ENCODE results near the gene TOMM20.
"Not testable (repeated sequence)": the region's sequence is repeated elsewhere in the genome, so short reads cannot be mapped to it uniquely, and the experiment has no call there.

The TOMM20 gene

DNA sequence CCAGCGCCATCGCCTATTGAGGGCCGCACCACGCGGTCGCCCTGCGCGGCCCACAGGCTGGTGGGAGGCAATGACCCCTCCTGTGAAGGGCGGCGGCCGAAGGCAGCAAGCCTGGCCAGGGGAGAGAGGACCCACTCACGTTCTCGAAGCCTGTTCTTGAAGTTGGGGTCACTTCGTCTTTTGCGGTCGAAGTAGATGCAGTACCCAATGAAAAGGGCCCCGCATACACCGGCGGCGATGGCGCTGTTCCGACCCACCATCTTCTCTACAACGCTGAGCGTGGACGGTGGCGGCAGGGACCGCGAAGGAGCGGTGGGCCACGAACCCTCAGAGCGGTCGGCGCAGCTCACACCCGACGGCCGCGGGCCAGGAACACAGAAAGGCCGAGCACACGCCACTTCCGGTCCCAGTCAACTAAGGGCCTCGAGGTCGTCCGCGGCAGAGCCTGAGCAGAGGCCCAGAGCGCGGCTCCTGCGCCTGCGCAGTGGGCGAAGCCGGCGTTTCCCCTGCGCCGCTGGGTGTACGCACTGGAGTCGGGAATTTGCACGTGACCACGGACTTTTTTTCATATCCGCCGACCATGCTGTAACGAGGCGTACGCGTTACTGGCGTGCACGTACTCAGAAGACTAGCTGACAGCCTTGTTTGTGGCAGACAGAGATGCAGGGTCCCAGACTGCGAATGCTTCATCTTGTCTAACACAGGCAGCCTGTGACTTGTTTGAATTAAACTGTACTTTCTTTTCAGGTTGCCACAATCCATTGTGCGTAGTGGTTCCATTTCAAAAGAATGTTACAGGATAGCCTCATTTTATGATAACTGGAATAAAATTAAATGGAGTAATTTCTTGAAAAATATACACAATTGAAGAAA lies at the start of gene TOMM20:
TOMM20 (minus strand) TSS at position 382 of the 873 bp plus-strand sequence; CDS start at position 260, 122 bp downstream.
- DNase-seq (ENCODE audit: low read depth, low spot score), result peak; percentile 84

DNA sequence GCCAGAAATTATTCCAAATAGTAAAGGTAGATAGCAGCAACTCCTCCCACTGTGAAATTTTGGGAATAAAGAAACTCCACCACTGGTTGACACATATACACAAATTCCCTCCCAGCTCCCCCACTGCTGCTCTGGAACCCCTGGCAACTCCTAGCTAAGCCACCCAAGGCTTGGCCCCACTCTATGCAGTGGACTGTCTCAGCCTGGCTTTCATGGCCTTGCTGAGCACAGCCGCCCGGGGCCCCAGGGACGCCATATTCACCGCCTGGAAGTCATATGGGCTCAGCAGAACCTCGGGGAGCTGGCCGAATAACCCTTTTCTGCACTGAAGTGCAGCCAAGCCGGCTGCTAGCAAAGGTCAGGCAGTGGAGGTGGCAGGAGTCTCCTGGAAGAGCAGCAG lies 47.8 kb upstream of the TOMM20 start:
- DNase-seq (ENCODE audit: low read depth, low spot score), result no peak

DNA sequence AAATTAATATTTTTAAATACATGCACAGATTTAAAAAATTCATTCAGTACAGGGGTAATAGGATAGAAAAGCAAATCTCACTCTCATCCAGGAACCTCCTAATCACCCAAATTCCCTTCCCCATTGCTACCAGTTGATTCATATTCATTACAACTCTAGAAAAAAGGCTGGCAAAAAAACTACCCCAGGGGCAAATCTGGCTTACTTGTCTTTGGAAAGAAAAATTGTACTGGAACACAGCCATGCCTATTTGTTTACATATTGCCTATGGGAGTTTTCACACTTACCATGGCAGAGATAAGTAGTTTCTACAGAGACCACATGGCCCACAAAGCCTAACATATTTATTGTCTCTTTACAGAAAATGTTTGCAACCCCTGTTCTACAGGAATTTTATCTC lies 41.3 kb upstream of the TOMM20 start:
- DNase-seq (ENCODE audit: low read depth, low spot score), result no peak

DNA sequence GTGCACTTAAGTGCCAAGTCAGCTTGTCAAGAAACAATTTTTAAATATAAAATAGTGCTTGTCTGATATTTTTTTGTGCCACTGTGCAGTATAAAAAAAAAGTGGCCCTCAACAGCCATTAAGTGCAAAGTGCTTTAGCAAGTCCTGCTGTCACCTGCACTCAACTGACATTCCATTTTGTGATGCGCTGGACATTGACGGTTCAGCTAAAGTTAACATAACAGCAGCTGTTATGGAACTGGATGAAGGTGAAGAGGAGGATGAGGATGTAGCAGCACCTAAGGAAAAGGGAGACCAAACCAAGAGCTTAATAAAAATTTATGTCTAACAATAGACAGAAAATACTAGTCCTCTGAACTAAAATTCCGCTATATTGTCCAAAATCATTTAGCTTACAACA lies 39.7 kb upstream of the TOMM20 start:
- DNase-seq (ENCODE audit: low read depth, low spot score), result no peak

DNA sequence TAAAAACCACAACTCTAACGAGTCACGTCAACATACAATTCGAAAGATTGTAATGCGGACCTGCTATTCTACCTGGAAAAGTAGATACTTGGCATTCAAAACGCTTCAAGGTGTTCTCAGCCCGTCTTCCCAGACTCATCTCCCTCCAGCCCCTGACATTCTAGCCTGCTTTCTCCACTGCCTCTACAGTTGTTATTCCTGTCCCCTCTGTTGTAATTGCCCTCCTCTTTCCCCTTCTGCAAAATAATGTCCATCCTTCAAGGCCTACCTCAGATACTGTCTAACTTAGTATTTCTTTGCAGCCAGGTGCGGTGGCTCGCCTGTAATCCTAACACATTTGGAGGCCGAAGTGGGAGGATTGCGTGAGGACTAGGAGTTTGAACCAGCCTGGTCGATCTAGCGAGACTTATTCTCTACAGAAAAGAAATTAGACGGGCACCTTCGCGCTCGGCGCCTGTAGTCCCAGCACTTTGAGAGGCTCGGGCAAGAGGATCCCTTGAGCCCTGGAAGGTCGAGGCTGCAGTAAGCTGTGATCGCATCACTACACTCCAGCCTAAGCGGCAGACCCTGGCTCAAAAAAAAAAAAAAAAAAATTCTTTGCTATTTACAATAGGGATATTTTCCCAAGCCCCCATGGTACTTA lies 33.2 kb upstream of the TOMM20 start:
- DNase-seq (ENCODE audit: low read depth, low spot score), result no peak

DNA sequence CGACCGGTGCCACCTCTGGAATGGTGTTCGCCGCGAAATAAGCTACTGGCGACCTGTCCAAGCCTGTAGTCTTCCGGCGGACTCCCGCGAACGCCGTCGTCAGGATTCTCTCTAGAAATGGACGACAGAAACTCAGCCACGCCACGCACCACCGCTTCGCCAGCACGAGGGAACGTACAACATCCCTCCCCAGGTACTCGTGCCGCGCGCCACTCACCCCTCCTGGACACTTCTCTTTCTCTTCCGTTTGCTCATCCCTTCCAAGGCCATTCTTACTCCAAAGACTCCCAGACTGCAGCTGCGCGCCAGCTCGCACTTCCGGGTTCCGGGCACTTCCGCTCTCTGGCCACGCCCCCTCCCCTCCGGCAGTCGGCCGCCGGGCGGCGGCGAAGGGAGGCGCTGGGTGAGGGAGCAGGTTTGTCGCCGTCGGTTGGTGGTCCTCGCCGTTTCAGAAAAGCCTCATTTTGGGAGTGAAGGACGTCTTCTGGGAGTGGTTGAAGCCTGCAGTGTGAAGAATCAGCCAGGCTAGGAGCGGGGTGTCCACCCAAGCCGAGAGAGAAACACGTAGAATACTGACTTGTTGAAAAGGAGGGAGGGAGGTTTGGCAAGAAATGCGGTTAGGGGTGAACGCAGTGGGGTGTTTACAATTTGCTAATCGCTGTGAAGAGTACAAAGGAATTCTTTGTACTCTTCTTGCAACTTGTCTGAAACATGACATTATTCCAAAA lies 32.5 kb upstream of the TOMM20 start, which contains the start of gene RBM34:
RBM34 (minus strand) TSS at position 294 of the 728 bp plus-strand sequence; CDS start at position 270, 24 bp downstream.
- peak; percentile 61 for DNase-seq (ENCODE audit: low read depth, low spot score)

DNA sequence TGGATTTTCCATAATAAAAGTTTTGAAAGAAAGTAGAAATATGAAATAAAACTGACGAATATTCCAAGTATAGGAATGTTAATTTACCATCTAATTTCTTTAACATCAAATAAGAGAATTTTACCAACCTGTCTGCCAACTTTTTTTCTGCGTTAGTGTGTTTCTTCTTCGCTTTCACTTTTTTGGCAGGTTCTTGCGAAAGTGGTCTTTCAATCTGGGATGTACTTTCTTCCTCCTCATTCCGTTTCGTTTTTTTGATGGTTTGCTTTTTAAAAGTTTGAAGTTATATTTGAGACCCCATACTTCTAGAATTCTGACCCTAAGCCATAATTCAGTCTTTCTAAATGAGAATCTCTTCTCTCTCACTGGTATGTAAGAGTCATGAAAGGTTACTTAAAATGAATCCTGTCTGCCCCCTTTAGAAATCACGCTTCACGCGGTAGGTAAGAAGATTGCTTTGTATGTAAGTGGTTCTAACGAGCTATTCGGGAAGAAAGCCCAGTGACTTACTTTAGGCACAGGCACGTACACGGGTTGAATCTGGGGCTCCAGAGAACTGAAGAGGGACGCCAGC lies 31.8 kb upstream of the TOMM20 start:
- DNase-seq (ENCODE audit: low read depth, low spot score), result no peak

DNA sequence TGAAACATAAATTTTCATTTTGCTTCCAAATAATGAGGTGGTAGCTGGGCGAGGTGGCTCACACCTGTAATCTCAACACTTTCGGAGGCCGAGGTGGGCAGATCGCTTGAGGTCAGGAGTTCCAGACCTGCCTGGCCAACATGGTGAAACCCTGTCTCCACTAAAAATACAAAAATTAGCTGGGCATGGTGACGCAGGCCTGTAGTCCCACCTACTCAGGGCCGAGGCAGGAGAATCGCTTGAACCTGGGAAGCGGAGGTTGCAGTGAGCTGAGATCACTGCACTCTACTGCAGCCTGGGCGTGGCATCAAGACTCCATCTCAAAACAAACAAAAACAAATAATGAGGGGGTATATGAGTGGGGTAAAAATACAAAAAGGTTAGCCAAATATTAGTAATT lies 31.3 kb upstream of the TOMM20 start:
- DNase-seq (ENCODE audit: low read depth, low spot score), result not testable (repeated sequence)

DNA sequence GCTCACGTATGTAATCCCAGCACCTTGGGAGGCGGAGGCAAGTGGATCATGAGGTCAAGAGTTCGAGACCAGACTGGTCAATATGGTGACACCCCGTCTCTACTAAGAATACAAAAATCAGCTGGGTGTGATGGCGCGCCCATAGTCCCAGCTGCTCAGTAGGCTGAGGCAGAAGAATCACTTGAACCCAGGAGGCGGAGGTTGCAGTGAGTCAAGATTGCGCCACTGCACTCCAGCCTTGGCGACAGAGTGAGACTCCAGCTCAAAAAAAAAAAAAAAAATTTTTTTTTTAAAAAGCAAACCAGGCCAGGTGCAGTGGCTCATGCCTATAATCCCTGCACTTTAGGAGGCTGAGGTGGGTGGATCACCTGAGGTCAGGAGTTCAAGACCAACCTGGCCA lies 30.6 kb upstream of the TOMM20 start:
- not testable (repeated sequence) for DNase-seq (ENCODE audit: low read depth, low spot score)

DNA sequence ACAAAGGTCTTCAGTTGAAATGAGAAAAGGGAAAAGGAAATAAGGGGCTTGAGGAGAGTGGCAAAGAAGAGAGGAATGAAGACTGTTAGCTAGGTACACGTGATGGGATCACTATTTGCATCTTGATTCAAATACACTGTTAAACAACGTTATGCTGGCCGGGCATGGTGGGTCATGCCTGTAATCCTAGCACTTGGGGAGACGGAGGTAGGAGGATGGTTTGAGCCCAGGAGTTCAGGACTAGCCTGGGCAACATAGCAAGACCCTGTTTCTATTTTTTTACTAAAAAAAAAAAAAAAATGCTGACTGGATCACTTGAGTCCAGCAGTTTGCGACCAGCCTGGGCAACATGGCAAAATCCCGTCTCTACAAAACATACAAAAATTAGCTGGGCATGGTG lies 30.0 kb upstream of the TOMM20 start:
- no peak for DNase-seq (ENCODE audit: low read depth, low spot score)

DNA sequence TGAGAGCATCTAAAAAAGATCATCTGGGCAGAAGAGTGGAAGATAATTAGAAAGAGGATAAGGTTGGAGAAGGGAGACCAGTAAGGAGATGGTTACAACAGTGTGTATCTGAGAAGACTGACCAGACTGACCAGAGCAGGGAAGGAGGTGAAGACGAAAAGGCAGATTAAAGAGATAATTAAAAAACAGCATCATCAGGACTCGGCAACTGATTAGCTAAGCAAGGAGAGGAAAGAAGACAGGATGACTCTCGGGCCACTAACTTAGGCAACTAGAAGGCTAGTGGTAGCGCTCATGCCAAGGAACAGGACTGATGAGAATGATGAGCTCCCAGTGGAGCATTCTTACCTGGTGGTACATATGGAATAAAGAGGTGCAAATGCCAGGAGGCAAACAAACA lies 28.5 kb upstream of the TOMM20 start:
- DNase-seq (ENCODE audit: low read depth, low spot score), result no peak

DNA sequence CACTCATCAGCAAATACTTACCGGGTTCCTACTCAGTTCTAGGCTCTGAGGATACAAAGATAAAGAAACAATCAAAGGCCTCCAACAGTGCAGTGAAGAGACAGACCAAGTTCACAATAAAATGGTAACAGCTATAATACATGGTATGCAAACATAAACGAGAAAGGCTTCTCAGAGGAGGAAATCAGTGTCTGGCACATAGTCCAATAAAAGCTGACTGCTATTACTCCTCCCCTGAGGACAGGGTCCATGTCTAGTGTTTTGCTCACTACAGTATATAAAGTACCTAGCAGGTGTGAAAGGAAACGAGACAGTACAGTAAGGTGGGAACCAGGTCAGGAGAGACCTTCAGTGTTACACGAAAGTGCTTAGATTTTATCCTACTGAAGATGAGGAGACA lies 28.1 kb upstream of the TOMM20 start:
- no peak for DNase-seq (ENCODE audit: low read depth, low spot score)

DNA sequence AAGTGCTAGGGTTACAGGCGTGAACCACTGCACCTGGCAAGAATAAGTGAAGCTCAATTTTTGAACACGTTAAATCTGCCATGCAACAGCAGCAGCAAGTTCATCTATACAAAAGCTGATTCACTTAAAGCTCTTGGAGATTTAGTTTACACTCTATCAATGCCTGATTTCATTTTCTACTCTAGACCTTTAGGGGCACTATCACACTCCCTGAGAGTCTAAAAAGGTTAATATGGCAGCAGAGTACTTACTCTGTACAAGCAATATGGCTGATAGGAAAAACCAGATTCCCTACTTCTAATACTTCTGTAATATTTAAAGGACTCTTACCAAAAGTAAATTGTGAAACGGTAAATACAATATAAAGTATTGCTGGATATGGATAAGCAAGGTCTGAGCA lies 27.6 kb upstream of the TOMM20 start:
- DNase-seq (ENCODE audit: low read depth, low spot score), result no peak

DNA sequence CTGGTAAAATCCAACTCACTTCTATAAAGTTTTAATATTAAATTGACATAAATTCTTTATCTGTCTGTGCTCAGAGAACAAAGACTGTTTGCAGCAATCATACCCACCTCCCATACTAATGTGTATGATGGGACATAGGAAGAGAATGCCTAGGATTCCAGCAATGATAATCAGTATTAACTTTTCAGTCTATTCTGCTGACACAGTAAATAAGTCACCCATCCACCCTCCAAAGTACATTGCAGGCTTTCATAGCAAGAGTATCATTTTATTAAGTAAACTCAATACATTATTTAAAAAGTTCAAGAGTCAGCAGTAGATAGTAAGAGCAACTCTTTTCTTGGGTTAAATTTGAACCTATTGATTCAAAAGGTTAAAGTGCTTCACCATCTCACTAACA lies 23.6 kb upstream of the TOMM20 start:
- no peak for DNase-seq (ENCODE audit: low read depth, low spot score)

DNA sequence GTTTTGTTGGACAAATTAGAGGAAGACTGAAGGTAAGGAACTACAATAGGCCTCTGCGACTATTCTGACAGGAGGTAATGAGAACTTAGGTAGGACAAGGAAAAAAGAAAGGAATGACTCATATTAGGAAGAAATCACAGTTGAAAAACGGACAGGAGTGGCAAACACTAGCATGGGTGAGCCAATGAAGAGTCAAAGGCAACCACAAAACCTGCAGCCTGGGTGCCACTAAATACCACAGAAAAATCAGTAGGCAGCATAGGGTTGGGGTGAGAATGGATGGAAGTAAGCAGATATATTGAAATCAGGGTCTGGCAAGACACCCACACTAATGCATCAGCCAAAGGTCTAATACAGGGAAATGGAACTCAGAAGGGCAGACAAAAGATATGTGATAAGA lies 22.4 kb upstream of the TOMM20 start:
- DNase-seq (ENCODE audit: low read depth, low spot score), result no peak

DNA sequence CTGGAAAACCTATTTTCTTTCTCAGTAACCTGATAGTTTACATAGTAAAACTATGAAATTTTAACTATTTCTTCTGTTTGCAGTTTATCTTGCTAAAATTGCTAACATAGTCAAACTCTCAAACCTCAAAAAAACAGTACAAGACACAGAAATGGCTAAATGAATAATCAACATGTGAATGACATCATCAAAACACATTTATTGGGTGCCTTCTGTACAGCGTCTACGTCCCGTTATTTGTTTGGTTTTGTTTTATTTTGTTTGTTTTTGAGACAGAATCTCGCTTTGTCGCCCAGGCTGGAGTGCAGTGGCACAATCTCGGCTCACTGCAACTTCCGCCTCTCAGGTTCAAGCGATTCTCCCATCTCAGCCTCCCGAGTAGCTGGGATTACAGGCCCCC lies 21.2 kb upstream of the TOMM20 start:
- no peak for DNase-seq (ENCODE audit: low read depth, low spot score)

DNA sequence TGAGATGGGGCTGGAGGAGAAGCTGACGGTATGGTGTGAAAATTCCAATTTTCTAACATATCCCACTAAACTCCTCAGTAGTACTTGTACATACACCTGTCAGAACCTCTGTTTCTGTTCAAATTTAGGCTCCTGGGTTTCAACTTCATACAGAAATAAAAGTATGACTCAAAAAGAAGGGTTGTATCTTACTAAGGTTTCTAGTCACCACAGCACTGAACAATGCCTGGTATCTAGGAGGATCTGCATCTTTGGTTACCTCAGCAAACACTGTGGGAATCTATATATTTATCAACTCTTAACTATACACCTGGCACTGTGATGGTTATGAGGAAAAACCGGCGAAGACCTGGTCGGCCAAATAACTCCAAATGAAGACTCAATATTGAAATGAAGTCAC lies 18.6 kb upstream of the TOMM20 start:
- no peak for DNase-seq (ENCODE audit: low read depth, low spot score)

DNA sequence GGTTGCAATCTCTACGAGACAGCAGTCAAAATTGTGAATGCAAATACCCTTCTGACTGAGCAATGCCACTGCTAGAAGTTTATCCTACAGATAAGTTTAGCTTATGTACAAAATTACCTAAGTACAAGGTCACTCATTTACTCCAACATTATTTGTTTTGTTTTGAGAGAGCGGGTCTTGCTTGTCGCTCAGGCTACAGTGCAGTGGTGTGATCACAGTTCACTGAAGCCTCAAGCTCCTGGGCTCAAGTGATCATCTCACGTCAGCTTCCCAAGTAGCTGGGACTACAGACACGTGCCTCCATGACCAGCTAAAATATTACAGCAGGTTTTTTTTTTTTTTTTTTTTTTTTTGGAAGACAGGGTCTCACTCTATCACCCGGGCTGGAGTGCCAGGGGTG lies 17.0 kb upstream of the TOMM20 start:
- no peak for DNase-seq (ENCODE audit: low read depth, low spot score)

DNA sequence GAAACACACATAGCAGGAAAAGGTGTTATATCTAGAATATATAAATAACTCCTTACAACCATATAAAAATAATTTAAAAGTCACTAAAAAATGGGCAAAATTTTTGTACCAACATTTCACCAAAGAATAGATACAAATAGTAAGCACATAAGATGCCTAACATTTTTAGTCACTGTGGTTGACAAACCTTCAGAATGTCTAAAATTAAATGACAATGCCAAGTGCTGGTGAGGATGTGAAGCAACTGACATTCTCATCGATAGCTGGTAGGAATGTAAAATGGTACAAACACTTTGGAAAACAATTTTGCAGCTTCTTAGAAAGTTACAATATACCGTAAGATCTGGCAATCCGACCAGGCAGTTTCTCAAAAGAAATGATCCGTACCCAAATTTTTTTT lies 14.4 kb upstream of the TOMM20 start:
- no peak for DNase-seq (ENCODE audit: low read depth, low spot score)

DNA sequence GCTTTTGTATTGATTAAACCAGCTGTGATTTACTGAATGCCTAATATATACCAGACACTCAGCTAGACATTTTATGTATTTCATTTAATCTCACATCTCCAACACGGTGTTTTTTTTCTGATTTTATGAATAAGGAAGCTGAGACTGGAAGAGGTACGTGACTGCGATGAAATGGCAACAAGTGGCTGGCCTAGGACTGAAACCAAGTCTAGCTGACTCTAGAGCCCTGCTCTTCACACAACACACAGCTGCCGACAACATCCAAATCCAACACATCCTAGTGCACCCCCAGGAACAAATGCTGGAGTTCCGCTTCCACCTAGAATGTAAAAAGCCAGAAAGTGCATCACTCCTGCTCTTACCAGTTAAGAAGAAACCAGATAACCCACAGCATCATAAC lies 10.7 kb upstream of the TOMM20 start:
- no peak for DNase-seq (ENCODE audit: low read depth, low spot score)

DNA sequence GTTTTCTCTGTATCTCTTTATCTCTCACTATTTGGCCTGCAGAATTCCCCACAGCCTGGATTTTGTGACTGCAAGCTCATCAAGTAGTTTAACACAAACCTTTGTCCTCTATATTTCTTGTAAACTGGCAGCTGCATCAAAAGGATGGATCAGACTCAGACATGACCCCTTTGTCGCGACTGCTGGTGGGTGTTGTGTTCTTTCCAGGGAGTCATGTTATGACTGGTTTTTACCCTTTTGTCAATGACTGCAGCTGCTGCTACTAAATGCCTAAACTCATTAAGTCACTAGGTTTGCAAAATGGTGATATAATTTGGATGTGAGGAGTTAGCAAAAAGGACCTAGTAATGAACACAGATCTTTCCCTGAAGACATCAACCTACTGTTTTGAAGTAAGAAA lies 10.2 kb upstream of the TOMM20 start:
- DNase-seq (ENCODE audit: low read depth, low spot score), result no peak

DNA sequence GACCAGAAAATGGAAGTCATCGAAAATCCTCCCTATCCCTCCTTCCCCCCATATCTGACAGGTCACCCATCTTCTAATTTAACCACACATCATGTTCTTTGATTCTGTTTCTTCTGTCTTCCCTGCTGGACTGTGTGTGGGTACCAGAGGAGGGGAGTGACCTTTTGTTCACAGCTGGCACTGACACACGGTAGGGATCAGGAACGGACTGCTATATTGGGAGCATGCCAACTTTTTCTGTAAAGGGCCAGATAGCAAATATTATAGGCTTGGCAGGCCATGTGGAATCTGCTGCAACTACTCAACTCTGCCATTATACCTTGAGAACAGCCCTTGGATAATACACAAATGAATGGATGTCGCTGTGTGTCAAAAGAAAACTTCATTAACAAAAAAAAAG lies 7.5 kb upstream of the TOMM20 start:
- DNase-seq (ENCODE audit: low read depth, low spot score), result no peak
